NCI-H226 (cell line): ENCODE measurements around the gene IKZF5.

Experiments
- DNase-seq: peaks from one replicate; pipeline ENCODE4 v3.0.0-alpha.2; 2015

Gene IKZF5

GRCh38 chr10:123008355-123009104, at the start of gene IKZF5, which contains the start of gene ACADSB:
Gene IKZF5 (minus strand): TSS chr10:123008795. CDS start chr10:122998625, 10,170 bp downstream.
Gene ACADSB (plus strand): TSS chr10:123009006. CDS start chr10:123009030, 24 bp downstream.
- peak; percentile 68 for DNase-seq

GRCh38 chr10:123057968-123058367, 49.4 kb upstream of the IKZF5 start:
- DNase-seq, result no peak

DNA sequence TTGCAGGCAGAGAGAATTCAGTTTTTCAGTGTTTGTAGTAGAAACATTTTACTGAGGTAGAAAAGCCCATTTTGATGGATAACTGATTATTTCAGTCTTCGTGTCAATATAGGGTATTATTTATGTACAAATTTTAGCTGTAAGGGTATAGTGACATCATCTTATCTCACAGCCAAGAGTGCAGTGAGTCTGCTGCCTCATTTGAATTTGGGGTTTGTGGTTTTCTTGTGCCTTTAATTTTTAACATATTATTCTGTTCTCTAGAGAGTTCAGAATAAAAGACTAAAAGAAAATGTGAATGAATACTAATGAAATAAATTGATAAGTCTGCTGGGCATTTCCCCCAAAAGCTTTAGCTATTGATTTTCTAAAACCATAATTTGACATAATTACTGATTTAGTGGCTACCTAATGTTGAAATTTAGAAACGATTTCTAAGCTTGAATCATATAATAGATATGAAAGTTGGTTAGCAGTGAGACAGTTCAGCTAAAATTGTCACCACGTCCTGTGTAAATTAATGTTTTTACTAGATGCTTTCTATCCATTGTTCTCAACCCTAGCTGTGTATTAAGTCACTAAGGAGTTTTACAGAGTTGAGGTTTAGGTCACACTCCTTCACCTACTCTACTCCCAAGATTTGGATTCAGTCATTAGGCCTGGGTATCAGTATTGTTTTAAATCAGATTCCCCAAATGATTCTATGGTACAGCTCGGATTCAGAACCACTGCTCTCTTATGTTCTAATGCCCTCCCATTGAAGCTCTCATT, 37.6 kb upstream of the IKZF5 start:
- no peak for DNase-seq

GRCh38 chr10:123044391-123044790, 35.8 kb upstream of the IKZF5 start:
- DNase-seq, result no peak

DNA sequence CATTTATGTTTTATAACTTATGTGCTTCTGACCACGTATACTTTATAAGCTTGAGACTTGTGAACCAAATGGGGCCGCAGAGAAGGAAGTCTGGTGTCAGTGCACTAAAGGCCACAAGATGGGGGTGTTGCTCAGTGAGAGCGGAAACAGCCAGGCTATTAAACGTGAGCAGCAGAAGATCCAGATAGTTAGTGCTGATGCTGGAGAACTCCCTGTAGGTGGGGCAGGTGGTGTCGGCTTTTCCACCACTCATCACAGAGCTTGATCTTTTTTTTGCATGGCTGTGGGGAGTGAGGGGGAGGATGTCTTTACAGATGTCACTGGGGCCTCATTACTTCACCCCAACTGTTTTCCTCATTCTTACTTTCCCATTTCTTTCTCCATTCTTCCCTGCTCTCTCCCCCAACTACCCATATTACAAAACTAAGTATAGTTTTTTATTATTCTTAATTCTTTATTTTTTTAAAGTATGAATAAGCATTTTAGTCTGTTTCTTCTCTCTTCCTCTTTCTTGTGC, 34.9 kb upstream of the IKZF5 start:
- peak; percentile 23 for DNase-seq

DNA sequence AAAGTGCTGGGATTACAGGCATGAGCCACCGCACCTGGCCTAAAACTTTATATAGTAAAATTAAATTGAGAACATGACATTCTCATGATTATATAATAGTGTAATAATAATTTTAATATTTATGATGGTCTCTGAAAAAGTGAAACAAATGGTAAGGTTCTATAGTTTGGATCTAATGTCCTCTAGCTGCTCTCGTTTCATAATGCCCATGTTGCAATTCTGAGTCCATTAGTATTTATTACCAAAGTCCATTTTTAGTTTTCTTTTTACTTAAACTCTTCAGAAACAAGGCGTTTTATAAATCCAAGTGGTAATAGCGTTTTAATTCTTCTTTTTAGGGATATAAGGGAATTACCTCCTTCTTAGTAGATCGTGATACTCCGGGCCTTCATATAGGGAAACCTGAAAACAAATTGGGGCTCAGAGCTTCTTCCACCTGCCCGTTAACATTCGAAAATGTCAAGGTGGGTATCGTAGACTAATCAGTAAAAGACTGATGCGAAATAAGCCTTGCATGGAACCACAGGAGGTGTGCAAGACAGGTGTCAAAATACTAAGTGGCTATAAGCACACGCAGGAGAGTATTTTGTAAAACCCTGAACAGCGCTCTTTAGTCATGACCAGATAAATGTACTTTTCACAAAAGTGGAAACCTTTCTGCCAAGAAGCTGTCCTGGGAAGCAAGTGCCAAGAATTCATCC, 34.3 kb upstream of the IKZF5 start:
- DNase-seq, result no peak

GRCh38 chr10:123039632-123039930, 31.0 kb upstream of the IKZF5 start:
- no peak for DNase-seq

GRCh38 chr10:123038782-123039631, 30.4 kb upstream of the IKZF5 start:
- no peak for DNase-seq

- DNase-seq, result no peak
Measured at GRCh38 chr10:123035467-123036086, 27.0 kb upstream of the IKZF5 start.

DNA sequence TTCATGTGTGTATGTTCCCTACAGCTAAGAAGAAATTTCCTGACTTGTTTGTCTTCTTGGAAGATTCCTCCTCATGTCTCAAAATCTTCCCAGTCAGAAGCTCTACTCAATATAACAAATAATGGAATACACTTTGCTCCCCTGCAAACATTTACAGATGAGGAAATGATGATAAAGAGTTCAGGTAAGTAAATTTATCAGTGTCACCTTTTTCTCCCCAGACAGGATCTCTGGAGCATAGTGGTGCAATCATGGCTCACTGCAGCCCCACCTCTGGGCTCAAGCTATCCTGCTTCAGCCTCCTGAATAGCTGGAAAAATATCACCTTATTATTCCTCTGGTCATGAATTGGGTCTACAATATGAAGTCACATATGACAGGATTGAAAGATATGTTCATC, 25.7 kb upstream of the IKZF5 start:
- no peak for DNase-seq

DNA sequence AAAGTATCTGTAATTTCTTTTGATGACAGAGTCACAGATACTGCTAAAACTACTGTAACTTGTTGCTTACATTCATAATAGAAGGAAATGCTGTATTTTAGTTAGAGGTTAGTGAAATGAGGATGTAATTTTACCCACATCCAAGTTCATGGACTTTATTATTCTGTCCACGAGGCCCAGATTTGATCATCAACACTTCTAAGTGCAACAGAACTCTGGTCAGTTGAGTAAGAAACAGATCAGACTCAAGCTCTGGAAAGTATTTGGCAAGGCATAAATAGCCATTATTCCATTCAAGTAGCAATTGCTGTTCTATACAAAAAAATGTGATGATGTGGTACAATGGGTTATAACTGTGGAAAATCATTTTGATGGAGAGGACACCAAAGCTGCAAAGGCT, 22.5 kb upstream of the IKZF5 start:
- no peak for DNase-seq

DNA sequence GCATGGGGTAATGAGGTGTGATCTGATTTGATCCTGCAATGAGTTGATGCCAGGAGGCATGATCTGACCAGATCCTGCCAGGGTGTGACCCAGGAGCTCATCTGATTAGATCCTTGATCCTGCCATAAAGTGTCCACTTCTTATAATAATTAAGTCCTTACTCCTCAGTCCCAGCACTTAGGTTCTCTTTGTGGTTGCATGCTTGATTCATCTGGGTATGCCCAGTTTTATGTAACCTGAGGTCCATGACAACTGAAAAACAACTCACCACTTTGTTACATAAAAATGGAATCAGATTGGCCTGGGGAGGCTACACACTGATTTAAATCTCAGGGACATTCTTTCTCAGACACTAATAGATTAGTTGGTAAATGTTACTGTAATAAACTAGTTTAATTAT, 19.3 kb upstream of the IKZF5 start:
- DNase-seq, result no peak

DNA sequence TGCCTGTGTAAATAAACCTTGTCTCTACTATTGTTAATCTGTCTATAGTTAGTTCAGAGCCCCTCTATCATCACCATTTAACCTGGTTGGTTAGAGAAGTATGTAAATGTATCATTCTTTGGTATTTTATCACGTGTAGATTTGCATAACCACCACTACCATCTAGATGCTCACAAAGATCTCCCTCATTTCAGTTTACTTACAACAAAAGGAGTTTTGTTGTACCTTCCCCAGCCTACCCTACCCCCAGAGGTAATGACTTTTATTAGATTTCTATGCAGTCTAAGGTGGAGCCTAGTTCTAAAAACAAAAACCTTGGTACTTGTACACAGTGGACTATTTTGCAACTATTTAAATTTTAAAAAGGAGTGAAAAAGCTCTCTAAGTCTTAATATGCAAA, 17.7 kb upstream of the IKZF5 start:
- DNase-seq, result no peak

DNA sequence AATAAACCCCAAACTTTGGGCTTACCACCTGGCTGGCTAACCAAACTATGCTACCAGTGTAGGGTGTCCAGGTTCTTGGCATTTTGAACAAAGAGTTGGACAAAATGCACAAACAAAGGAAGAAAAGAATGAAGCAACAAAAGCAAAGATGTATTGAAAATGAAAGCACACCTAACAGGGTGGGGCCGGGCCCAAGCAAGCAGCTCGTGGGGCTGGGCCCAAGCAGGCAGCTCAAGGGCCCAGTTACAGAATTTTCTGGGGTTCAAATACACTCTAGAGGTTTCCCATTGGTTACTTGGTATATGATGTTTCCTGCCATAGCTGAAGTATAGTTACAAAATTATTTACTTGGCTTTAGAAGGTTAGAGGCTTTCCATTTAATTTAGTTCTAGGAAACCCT, 15.9 kb upstream of the IKZF5 start:
- DNase-seq, result no peak

GRCh38 chr10:123021517-123021916, 12.9 kb upstream of the IKZF5 start:
- no peak for DNase-seq

DNA sequence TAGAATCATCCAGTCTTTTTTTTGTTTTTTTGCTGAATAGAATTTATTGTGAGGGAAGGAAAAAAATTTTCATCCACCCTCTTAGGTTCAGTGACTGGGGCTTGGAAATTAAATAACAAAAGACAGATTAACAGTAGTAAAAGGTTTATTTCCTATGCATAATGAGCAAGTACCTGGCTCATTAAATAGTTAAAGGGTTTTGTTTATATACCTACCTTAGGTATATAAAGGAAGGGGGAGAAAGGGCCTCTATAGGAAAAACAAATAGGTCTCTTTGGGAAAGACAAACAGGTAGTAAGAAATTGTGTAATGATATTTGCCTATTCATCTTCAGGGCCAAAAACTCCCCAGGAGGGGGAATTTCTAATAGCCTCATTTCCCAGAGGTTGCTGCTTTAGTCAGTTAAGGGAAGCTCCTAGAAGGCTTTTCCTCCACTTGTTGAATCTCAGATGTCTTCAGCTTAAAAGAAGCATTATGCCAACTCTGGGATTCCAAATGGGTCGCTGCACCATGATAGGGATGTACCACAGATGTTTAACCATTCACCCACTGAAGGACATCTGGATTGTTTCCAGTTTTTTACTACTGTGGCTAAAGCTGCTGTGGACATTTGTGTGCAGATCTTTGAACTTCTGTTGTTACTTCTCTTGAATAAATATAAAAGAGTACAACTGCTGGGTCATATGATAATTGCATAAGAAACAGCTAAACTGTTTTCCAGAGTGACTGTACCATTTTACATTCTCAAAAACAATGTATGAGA, 11.5 kb upstream of the IKZF5 start:
- DNase-seq, result no peak

DNA sequence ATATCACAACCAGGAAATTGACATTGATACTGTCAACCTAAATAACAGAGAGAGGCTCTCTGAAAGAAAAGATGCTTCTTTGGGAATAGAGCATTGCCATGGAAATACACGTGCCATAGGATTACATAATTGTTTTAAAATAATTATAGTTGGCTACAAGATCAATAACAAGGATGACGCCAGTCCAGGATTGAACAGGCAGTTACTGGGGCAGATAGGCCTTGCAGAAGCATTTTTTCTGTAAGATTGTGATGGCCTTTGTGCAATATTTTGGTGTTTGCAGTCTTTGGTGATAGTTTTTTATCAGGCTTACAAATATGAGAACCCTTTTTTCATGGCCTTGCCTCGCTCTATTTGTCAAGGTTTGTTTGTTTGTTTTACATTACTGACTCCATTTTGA, 10.7 kb upstream of the IKZF5 start:
- DNase-seq, result no peak

GRCh38 chr10:123018531-123018930, 9.9 kb upstream of the IKZF5 start:
- DNase-seq, result no peak

DNA sequence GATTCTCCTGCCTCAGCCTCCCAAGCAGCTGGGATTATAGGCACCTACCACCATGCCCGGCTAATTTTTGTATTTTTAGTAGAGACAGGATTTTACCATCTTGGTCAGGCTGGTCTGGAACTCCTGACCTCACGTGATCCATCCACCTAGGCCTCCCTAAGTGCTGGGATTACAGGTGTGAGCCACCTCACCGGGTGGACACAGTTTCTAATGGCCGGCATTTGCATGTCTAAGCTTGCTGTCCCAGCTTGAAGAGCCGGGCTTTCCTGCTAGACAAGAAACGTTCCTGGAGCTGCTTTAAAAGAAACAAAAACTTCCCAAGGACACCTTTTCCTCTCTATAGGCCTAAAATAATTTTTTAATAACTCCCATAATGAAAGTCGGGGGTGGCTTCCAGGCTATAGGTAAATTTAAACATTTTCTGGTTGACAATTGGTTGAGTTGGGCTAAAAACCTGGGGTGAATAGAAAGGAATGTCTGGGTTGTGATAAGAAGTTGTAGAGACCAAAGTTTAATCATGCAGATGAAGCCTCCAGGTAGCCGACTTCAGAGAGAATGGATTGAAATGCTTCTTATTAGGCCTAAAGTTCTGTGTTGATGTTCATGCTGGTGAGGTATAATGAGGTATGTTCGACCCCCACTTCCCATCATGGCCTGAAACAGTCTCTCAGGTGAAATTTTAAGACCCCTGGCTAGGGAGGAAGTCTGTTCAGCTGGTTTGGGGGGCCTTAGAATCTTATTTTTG, 9.0 kb upstream of the IKZF5 start:
- no peak for DNase-seq

DNA sequence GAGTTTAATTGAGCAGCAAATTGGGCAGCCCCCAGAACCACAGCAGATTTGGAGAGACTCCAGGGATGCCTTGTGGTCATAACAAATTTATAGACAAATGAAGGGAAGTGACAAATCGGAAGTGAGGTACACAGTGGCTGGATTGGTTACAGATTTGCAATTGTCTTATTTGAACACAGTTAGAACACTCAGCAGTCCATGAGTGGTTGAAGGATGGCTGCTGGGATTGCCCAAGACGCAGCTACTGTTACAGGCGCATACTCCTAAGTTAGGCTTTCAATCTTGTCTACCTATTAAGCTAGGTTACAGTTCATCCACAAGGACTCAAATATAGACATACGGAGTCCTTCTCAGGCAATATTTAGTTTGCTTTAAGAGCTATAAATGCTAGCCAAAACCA, 7.6 kb upstream of the IKZF5 start:
- no peak for DNase-seq

GRCh38 chr10:123014772-123015171, 6.2 kb upstream of the IKZF5 start:
- no peak for DNase-seq
